AG09309 (cell line): Measurements from ENCODE around the gene TBC1D22A.
A peak's percentile ranks its signal among the peaks of the same experiment; 100 is the strongest.

ENCODE experiments used
- DNase-seq: peaks from one replicate; pipeline ENCODE4 v3.0.0-alpha.2; 2010; ENCODE audit warnings: low read depth
- H3K4me3 ChIP-seq: 2 replicates; pipeline ENCODE4 v1.5.1; 2011; ENCODE audit warnings: mild to moderate bottlenecking, low read depth, low read length, moderate library complexity; ENCODE audit not compliant: control insufficient read depth
- CTCF ChIP-seq: IDR thresholded peaks from 2 replicates; pipeline ENCODE4 v1.5.1; 2011; ENCODE audit warnings: mild to moderate bottlenecking, low read depth, low read length, inconsistent platforms; ENCODE audit not compliant: insufficient read depth, control insufficient read depth; ENCODE audit errors: missing control alignments

Gene TBC1D22A

DNA sequence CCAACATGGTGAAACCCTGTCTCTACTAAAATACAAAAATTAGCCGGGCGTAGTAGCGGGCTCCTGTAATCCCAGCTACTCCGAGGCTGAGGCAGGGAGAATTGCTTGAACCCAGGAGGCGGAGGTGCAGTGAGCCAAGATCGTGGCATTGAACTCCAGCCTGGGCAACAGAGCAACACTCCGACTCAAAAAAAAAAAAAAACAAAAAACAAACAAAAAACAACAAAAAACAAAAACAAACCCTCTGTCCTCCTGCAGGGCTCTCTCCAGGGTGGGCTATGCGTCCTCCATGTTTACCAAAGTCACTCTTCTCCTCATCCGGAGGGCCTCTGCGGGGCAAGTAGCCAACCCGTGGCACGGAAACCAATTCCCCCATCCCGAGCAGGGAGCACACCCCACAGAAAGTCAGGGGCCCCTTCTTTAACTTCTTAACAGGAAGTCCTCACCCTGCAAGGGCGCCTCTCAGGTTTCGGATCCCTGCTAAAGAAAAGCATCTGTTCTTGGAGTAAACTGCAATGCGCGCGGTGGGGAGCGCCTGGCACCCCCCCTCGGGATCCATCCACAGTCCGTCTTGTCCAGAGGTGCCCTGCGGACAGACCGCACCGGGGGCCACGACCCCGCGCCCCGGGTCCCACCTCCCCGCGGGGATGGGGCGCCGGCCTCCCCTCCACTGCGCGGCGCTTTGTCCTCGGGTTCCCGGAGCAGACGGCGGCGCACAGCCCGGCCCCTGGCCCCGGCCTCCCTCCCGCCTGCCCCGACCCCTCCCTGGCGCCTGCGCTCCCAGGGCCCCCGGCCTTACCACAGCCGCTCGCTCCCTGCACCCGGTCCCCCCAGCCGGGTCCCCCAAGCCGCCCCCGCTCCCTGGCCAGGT lies 25.1 kb upstream of the TBC1D22A start:
- H3K4me3 ChIP-seq, result peak overlapping the region; percentile 77
- TF ChIP-seq CTCF, result no peak
- no peak for DNase-seq

DNA sequence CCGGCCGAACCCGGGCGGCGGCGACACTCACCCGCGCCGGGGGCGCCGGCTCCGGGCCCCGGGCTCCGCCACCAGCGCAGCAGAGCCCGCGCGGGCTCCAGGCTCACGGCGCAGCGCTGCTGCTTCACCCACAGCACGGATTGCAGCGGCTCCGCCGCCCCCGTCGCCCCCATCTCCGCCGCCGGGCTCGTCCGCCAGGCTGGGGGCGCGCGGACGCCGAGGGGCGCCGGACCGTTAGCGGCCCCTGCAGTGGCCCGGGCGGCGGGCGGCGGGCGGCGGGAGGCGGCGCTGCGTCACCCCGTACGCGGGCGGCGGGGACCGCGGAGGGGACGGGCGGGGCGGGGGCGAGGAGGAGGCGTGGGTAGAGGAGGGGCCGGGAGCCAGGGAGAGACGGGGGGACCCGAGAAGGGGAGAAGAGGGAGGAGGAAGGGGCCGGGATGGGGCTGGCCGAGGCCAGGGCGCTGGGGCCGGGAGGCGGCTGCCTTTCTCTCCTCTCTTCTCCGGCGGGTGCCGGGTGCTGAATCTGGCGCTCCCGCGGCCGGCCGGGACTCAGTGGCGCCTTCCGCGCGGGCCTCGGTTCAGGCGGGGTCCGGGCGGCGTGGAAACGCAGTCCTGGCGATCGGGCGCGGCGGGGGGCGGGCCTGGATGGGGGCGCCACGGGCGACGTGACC lies 24.3 kb upstream of the TBC1D22A start, which contains the start of gene CERK:
TSS of gene CERK (minus strand) at position 277 of the 671 bp plus-strand sequence. CDS start at position 173, 104 bp downstream.
- H3K4me3 ChIP-seq, result peak within 1 kb of the TSS; percentile 77
- no peak for DNase-seq
- no peak for TF ChIP-seq CTCF

- no peak for TF ChIP-seq CTCF
- H3K4me3 ChIP-seq, result peak overlapping the region; percentile 77
- DNase-seq, result no peak
Observed at GRCh38 chr22:46738647-46739093, 23.8 kb upstream of the TBC1D22A start.

- peak overlapping the region; percentile 77 for H3K4me3 ChIP-seq
- DNase-seq, result no peak
- peak; percentile 39 for TF ChIP-seq CTCF
Observed at GRCh38 chr22:46739094-46739870, 23.2 kb upstream of the TBC1D22A start.

DNA sequence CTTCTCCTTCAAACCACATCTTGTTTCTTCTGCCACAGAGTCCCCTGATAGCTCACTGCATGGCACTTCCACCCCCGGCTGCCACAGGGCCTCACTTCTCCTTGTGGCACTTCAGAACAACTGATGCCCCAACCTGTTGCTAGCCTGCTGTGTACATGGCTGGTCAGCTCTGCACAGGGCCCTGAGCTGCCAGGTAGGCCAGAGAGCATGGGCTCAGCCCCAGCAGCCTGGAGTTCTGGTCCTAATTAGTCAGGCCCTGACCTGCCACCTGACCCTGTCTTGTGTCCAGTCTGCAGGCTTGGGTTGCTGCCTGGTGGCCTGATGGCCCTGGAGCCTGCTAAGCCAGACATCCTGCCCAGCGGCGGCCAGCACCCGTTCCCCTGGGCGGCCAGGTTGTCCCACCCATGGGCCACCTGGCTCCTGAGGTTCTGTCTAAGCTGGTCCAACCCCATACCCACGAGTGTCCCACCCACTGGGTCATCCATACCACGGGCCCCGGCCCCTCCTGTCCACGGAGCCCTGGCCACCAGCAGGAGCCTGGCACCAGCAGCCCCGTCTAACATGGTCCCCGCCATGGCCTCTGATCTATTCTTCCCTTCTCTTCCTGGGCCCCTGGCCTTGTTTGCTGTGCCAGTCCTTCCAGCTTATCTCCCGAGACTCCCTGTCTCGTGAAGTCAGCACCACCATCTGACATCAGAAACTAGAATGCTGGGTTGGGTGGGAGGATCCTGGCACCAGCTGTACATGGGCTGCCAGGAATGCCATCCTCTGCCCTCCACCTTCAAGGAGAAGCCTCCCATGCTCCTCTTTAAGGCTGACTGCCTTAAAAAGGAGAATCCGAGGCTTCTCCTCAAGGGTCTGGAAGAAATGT lies 21.3 kb upstream of the TBC1D22A start:
- no peak for DNase-seq
- no peak overlapping the region for H3K4me3 ChIP-seq
- TF ChIP-seq CTCF, result no peak
